H1 (cell line): ENCODE data around the gene PHGDH. TPM values are rescaled to one million over a fixed set of nuclear protein-coding genes. Genes with fewer than 3 reads are reported as not detected.

Experiments used
- CTCF ChIA-PET: fragments of 300-600 bp; sonication (Branson Sonifier 250); formaldehyde crosslinking; loops from one replicate; lab custom pipeline; 2021; ENCODE audit not compliant: partially characterized antibody; lab: Charles Lee
- POLR2A ChIA-PET: fragments of 300-600 bp; sonication (Branson Sonifier 250); formaldehyde crosslinking; loops from one replicate; lab custom pipeline; 2021; ENCODE audit warnings: inconsistent platforms; ENCODE audit not compliant: partially characterized antibody; lab: Charles Lee
- DNase-seq, 2 experiments: peaks; one replicate each; pipeline versions ENCODE4 v3.0.0 to v3.0.0-alpha.2; 2010 to 2022; ENCODE audit warnings: low spot score in 2 of 2, low read depth in 1 of 2, mixed read lengths in 1 of 2
- FAIRE-seq: peaks from 2 replicates; lab custom pipeline; 2011; peaks lifted over from hg19 to GRCh38; lab: Jason Lieb, UNC
- H2AFZ ChIP-seq: 2 replicates; pipeline ENCODE4 v1.8.1; 2012; ENCODE audit warnings: low read length, inconsistent platforms
- H2AK5ac ChIP-seq: 2 replicates; pipeline ENCODE4 v1.6.1; 2013; ENCODE audit warnings: low read depth, low read length
- H2BK120ac ChIP-seq: replicated peaks from 2 replicates; pipeline ENCODE3; 2013; ENCODE audit warnings: low read depth, low read length, inconsistent platforms
- H2BK12ac ChIP-seq: 2 replicates; pipeline ENCODE4 v1.6.1; 2013; ENCODE audit warnings: low read depth, low read length
- H2BK15ac ChIP-seq: 2 replicates; pipeline ENCODE4 v1.6.1; 2013; ENCODE audit warnings: low read length
- H2BK20ac ChIP-seq: 2 replicates; pipeline ENCODE4 v1.6.1; 2013; ENCODE audit warnings: low read length
- H2BK5ac ChIP-seq: 2 replicates; pipeline ENCODE4 v1.6.1; 2013; ENCODE audit warnings: low read depth, low read length
- H3K14ac ChIP-seq: 2 replicates; pipeline ENCODE4 v1.6.1; 2013; ENCODE audit warnings: inconsistent platforms; ENCODE audit not compliant: insufficient read length
- H3K18ac ChIP-seq: 2 replicates; pipeline ENCODE4 v1.6.1; 2013; ENCODE audit warnings: low read length; ENCODE audit errors: extremely low read depth
- H3K23ac ChIP-seq: 2 replicates; pipeline ENCODE4 v1.6.1; 2013; ENCODE audit warnings: inconsistent platforms; ENCODE audit not compliant: insufficient read length
- H3K23me2 ChIP-seq: 2 replicates; pipeline ENCODE4 v1.6.1; 2013; ENCODE audit warnings: low read depth, low read length
- H3K27ac ChIP-seq: 2 replicates; pipeline ENCODE4 v1.6.1; 2011; ENCODE audit warnings: low read depth, low read length, inconsistent platforms
- H3K27me3 ChIP-seq, 4 experiments: replicated peaks in 1 of 4; 1 replicate in 1 of 4; 2 replicates in 3 of 4; pipeline versions ENCODE4 v1.6.1 to v1.8.1; 2011 to 2013; ENCODE audit warnings: low read length in 3 of 4, mild to moderate bottlenecking in 3 of 4, inconsistent platforms in 2 of 4, mixed read lengths in 2 of 4, moderate library complexity in 1 of 4; ENCODE audit not compliant: control insufficient read depth in 3 of 4, insufficient read depth in 3 of 4; ENCODE audit errors: extremely low read depth in 1 of 4
- H3K36me3 ChIP-seq, 4 experiments: 2 replicates each; pipeline versions ENCODE4 v1.6.1 to v1.8.1; 2011 to 2013; ENCODE audit warnings: mild to moderate bottlenecking in 4 of 4, low read length in 3 of 4, moderate library complexity in 2 of 4, control low read depth in 1 of 4, inconsistent platforms in 1 of 4; ENCODE audit not compliant: insufficient read depth in 4 of 4, control insufficient read depth in 2 of 4
- H3K4ac ChIP-seq: replicated peaks from 2 replicates; pipeline ENCODE3; 2013; ENCODE audit warnings: low read length, low read depth, mixed read lengths, inconsistent platforms; ENCODE audit not compliant: insufficient read length
- H3K4me1 ChIP-seq, 4 experiments: replicated peaks in 1 of 4; 1 replicate in 1 of 4; 2 replicates in 3 of 4; pipeline versions ENCODE4 v1.6.1 to v1.8.1; 2011 to 2013; ENCODE audit warnings: low read length in 3 of 4, inconsistent platforms in 2 of 4, mixed read lengths in 1 of 4; ENCODE audit not compliant: insufficient read depth in 4 of 4, control insufficient read depth in 3 of 4
- H3K4me2 ChIP-seq, 2 experiments: 2 replicates each; pipeline versions ENCODE4 v1.6.1 to v1.8.1; 2011 to 2013; ENCODE audit warnings: low read depth in 2 of 2, low read length in 2 of 2, control low read depth in 1 of 2, inconsistent platforms in 1 of 2, mild to moderate bottlenecking in 1 of 2; ENCODE audit not compliant: insufficient read depth in 1 of 2
- H3K4me3 ChIP-seq, 4 experiments: fragments of 200-600, 300-600 bp in 1 of 4; sonication (generic), shearing (Covaris generic), sonication (Bioruptor Twin) in 1 of 4; 2 replicates each; pipeline versions ENCODE4 v1.5.1 to v1.8.1; 2011 to 2016; ENCODE audit warnings: low read length in 4 of 4, low read depth in 3 of 4, control low read depth in 2 of 4, inconsistent platforms in 2 of 4, mild to moderate bottlenecking in 2 of 4, mixed read lengths in 1 of 4, moderate library complexity in 1 of 4; ENCODE audit not compliant: insufficient read depth in 2 of 4; ENCODE audit errors: extremely low read depth in 1 of 4
- H3K56ac ChIP-seq: replicated peaks from 2 replicates; pipeline ENCODE3; 2013; ENCODE audit warnings: low read depth, mild to moderate bottlenecking, mixed read lengths, low read length, inconsistent platforms; ENCODE audit not compliant: insufficient read length
- H3K79me1 ChIP-seq: 2 replicates; pipeline ENCODE4 v1.6.1; 2013; ENCODE audit warnings: low read depth, low read length, control low read depth
- H3K79me2 ChIP-seq, 2 experiments: 2 replicates each; pipeline versions ENCODE4 v1.6.1 to v1.8.1; 2012 to 2013; ENCODE audit warnings: low read length in 2 of 2, mild to moderate bottlenecking in 2 of 2, inconsistent platforms in 1 of 2; ENCODE audit not compliant: insufficient read depth in 2 of 2, control insufficient read depth in 1 of 2
- H3K9ac ChIP-seq, 4 experiments: replicated peaks in 1 of 4; 1 replicate in 1 of 4; 2 replicates in 3 of 4; pipeline versions ENCODE4 v1.6.1 to v1.8.1; 2011 to 2013; ENCODE audit warnings: low read depth in 3 of 4, low read length in 3 of 4, control low read depth in 2 of 4, mild to moderate bottlenecking in 2 of 4, moderate library complexity in 2 of 4, inconsistent platforms in 1 of 4; ENCODE audit errors: extremely low read depth in 1 of 4
- H3K9me3 ChIP-seq, 2 experiments: 2 replicates each; pipeline versions ENCODE4 v1.6.1 to v1.8.1; 2012 to 2013; ENCODE audit warnings: mild to moderate bottlenecking in 2 of 2, moderate library complexity in 2 of 2, control low read depth in 1 of 2, inconsistent platforms in 1 of 2, low read depth in 1 of 2, low read length in 1 of 2, mixed read lengths in 1 of 2; ENCODE audit not compliant: insufficient read depth in 2 of 2
- H4K20me1 ChIP-seq, 2 experiments: replicated peaks in 1 of 2; 2 replicates each; pipeline versions ENCODE3 to v1.8.1; 2011 to 2013; ENCODE audit warnings: inconsistent platforms in 2 of 2, low read length in 2 of 2, mild to moderate bottlenecking in 1 of 2; ENCODE audit not compliant: insufficient read depth in 2 of 2, control insufficient read depth in 1 of 2
- H4K5ac ChIP-seq: 2 replicates; pipeline ENCODE4 v1.6.1; 2013; ENCODE audit warnings: low read length, low read depth, mixed read lengths, inconsistent platforms; ENCODE audit not compliant: insufficient read length
- H4K8ac ChIP-seq: 2 replicates; pipeline ENCODE4 v1.8.0; 2013; ENCODE audit warnings: mild to moderate bottlenecking, moderate library complexity, low read length, inconsistent platforms; ENCODE audit not compliant: insufficient read depth; ENCODE audit errors: extremely low read depth
- H4K91ac ChIP-seq: replicated peaks from 2 replicates; pipeline ENCODE3; 2013; ENCODE audit warnings: low read length, mixed read lengths, inconsistent platforms; ENCODE audit not compliant: insufficient read length
- HDAC2 ChIP-seq, 2 experiments: fragments of 300-600 bp in 1 of 2; sonication (generic) in 1 of 2; IDR thresholded peaks; 2 replicates each; pipeline ENCODE4 v1.6.1; 2011 to 2012; ENCODE audit warnings: low read depth in 2 of 2, low read length in 2 of 2, mild to moderate bottlenecking in 2 of 2, moderate library complexity in 2 of 2, borderline replicate concordance in 1 of 2, inconsistent platforms in 1 of 2
- TCF12 ChIP-seq: IDR thresholded peaks from 2 replicates; pipeline ENCODE4 v1.6.1; 2011; ENCODE audit warnings: low read depth, mild to moderate bottlenecking, low read length
- WGBS, 2 experiments: shearing (Covaris generic) in 1 of 2; methylation state at CpG; one replicate each; pipeline versions ENCODE4 v1.1.6 to v1.1.7; 2013 to 2015; ENCODE audit warnings: low lambda C conversion rate in 2 of 2, mixed read lengths in 2 of 2, inconsistent platforms in 1 of 2, low coverage in 1 of 2, missing lambda C conversion rate in 1 of 2; ENCODE audit not compliant: insufficient replicate concordance in 2 of 2, insufficient coverage in 1 of 2, insufficient read length in 1 of 2; ENCODE audit errors: extremely low coverage in 1 of 2, missing lambda C conversion rate in 1 of 2; 5-methylcytosine and 5-hydroxymethylcytosine counted together
- polyA plus RNA-seq, 7 experiments: library from polyadenylated mRNA; depleted of rRNA in 3 of 7; stranded (reverse) in 5 of 7; unstranded in 2 of 7; fragments of >200 nt in 5 of 7; fragments of 200-250 nt in 2 of 7; gene quantifications; 1 replicate in 5 of 7; 2 replicates in 1 of 7; 4 replicates in 1 of 7; pipeline versions ENCODE4 v1.2.1 to v1.2.3, GENCODE V29; 2011 to 2013; ENCODE audit warnings: missing spikeins in 2 of 7, mixed read lengths in 2 of 7
- total RNA-seq: library from RNA; stranded (reverse); fragmentation: NEBNext Ultra II Directional; extraction: Animal tissue kit (Norgen Biotek cat#: 25700); gene quantifications from 2 replicates; pipeline ENCODE4 v1.2.1, GENCODE V29; 2021
- TF ChIP-seq, protein P1 (sequence below): IDR thresholded peaks from 2 replicates; pipeline ENCODE4 v1.6.1; 2012; ENCODE audit warnings: inconsistent platforms

PHGDH gene
- total and polyA plus RNA-seq, 2 of the 8 experiments (the other 6 are each of a cell fraction or from before 2014, with no cell fraction given), result 358 to 687 TPM

DNA sequence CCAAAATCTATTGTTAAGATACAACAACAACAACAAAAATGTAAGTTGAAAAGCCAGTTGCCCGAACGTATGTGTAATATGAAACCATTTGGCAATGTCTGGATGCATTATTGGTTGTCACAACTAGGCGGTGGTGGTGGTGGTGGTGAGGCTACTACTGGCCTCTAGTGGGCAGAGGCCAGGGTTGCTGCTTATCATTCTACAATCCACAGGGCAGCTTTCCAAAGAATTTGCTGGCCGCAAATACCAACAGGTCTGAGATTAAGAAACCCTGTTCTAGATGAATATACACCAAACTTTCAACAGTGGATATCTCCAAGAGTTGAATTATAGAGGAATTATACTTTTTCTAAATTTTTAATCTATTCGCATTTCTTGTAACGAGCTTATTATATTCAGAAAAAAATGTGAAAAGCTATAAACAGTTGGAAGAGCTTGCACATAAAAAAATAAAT is 36.9 kb upstream of the PHGDH start:
- H3K4me2 ChIP-seq, result peak overlapping the region in 1 of 2 experiments; percentile 54; a peak in 1 of 4 replicates
- H3K9ac ChIP-seq, result no peak overlapping the region
- H3K4me3 ChIP-seq, result peak overlapping the region in 1 of 4 experiments; percentile 55; a peak in 1 of 8 replicates
- 80% methylated on average over 5 of the region's 6 CpGs; no CpG with 5 or more reads in 1 of the 2 experiments for WGBS, 2 experiments
- H2BK5ac ChIP-seq, result no peak overlapping the region
- H3K4me1 ChIP-seq, result peaks cover 5 to 16% (median 12%) of the 10 kb centered on the region in 4 experiments; a peak in 6 of 7 replicates
- no peak overlapping the region for H2BK120ac ChIP-seq
- H3K79me1 ChIP-seq, result no peaks in the 10 kb centered on the region
- no peaks in the 10 kb centered on the region for H3K79me2 ChIP-seq
- no peak overlapping the region for H2BK20ac ChIP-seq
- H3K36me3 ChIP-seq, result no peaks in the 10 kb centered on the region
- H3K23me2 ChIP-seq, result no peaks in the 10 kb centered on the region; the same call in 1 of the 2 replicates
- H3K14ac ChIP-seq, result no peak overlapping the region
- no peak overlapping the region for H3K27ac ChIP-seq
- ChIA-PET CTCF (interaction anchor here (0.7 to 10.4 kb wide), 25 partner anchors 9 to 196 kb away, joined by 3 to 141 read pairs (median 8); partner anchors contain the start of genes PHGDH and ZNF697), POLR2A (interaction anchor here (0.8 to 10.2 kb wide), 10 partner anchors 9 to 70 kb away, joined by 3 to 167 read pairs (median 6); partner anchors contain the start of genes PHGDH and ZNF697)
- no peak overlapping the region for H2BK12ac ChIP-seq
- no peak overlapping the region for H4K5ac ChIP-seq
- DNase-seq (no peak), FAIRE-seq (no peak)
- H3K27me3 ChIP-seq, result no peaks in the 10 kb centered on the region
- H4K8ac ChIP-seq, result no peak overlapping the region
- H3K56ac ChIP-seq, result no peak overlapping the region
- no peak overlapping the region for H3K23ac ChIP-seq
- H2AFZ ChIP-seq, result no peak overlapping the region
- no peak overlapping the region for H2BK15ac ChIP-seq
- no peak overlapping the region for H3K4ac ChIP-seq
- H3K9me3 ChIP-seq, result no peaks in the 10 kb centered on the region
- no peak overlapping the region for H2AK5ac ChIP-seq
- H4K91ac ChIP-seq, result no peak overlapping the region
- no peaks in the 10 kb centered on the region for H4K20me1 ChIP-seq
- no peak overlapping the region for H3K18ac ChIP-seq
- TF ChIP-seq TCF12 (no peak), HDAC2 (IDR thresholded peaks at IDR 0.05; ENCODE audit: borderline replicate concordance in 1 of 2, low read depth in 2 of 2, low read length in 2 of 2) (no peak)
- TF ChIP-seq, protein P1, sequence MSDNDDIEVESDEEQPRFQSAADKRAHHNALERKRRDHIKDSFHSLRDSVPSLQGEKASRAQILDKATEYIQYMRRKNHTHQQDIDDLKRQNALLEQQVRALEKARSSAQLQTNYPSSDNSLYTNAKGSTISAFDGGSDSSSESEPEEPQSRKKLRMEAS, result no peak
